MCF 10A (cell line): Measurements from ENCODE around the gene MCCD1. TPM values are rescaled to one million over a fixed set of nuclear protein-coding genes. Genes with fewer than 3 reads are reported as not detected.
"Not testable (repeated sequence)": the region's sequence is repeated elsewhere in the genome, so short reads cannot be mapped to it uniquely, and the experiment has no call there.

Source experiments
- BruUV-seq: library from RNA; stranded (reverse); fragments of 400-500 nt; replicated peaks from 2 replicates; lab custom pipeline; 2021; lab: Mats Ljungman, UMichigan
- CTCF ChIA-PET: fragments of 300-600 bp; sonication (Branson Sonifier 250); formaldehyde crosslinking; extraction: SDS; loops from one replicate; lab custom pipeline; 2021; ENCODE audit warnings: antibody characterized with exemption, inconsistent platforms; lab: Yijun Ruan, JAX
- POLR2A ChIA-PET: fragments of 300-600, 350-650 bp; sonication (Branson Sonifier 250); formaldehyde crosslinking; extraction: SDS; loops from one replicate; lab custom pipeline; 2020; ENCODE audit warnings: antibody characterized with exemption, inconsistent platforms; lab: Yijun Ruan, JAX
- DNase-seq: peaks from one replicate; pipeline ENCODE4 v3.0.0-alpha.2; 2018; ENCODE audit not compliant: unreplicated experiment
- H3K27ac Mint-ChIP-seq: one replicate; pipeline ENCODE4 v1.8.0; 2022; ENCODE audit warnings: mild to moderate bottlenecking, low read depth, mixed read lengths; ENCODE audit not compliant: unreplicated experiment
- H3K27me3 Mint-ChIP-seq: one replicate; pipeline ENCODE4 v1.8.0; 2022; ENCODE audit warnings: mixed read lengths; ENCODE audit not compliant: insufficient read depth, unreplicated experiment
- H3K36me3 Mint-ChIP-seq: one replicate; pipeline ENCODE4 v1.8.0; 2022; ENCODE audit warnings: mild to moderate bottlenecking, moderate library complexity, mixed read lengths; ENCODE audit not compliant: insufficient read depth, unreplicated experiment
- H3K4me1 Mint-ChIP-seq: one replicate; pipeline ENCODE4 v1.8.0; 2022; ENCODE audit warnings: mixed read lengths; ENCODE audit not compliant: insufficient read depth, unreplicated experiment
- H3K4me3 Mint-ChIP-seq: one replicate; pipeline ENCODE4 v1.8.0; 2022; ENCODE audit warnings: mild to moderate bottlenecking, moderate library complexity, mixed read lengths; ENCODE audit not compliant: unreplicated experiment
- H3K9me3 Mint-ChIP-seq: one replicate; pipeline ENCODE4 v1.8.0; 2022; ENCODE audit warnings: mixed read lengths; ENCODE audit not compliant: unreplicated experiment
- intact Hi-C: fragments of 100-400 bp; cut with micrococcal nuclease; formaldehyde crosslinking; loops from 2 replicates; pipeline ENCODE4 v1.14.1; 2022
- total RNA-seq: library from RNA; stranded (reverse); gene quantifications from 2 replicates; pipeline ENCODE4 v1.2.3, GENCODE V29; 2022
- TF ChIP-seq, protein P1 (sequence below): fragments of 200-600 bp; IDR thresholded peaks from one replicate; pipeline ENCODE4 v1.8.0; 2022; ENCODE audit warnings: antibody characterized with exemption, mild to moderate bottlenecking; ENCODE audit not compliant: unreplicated experiment

The MCCD1 gene
- total RNA-seq, 1 experiment from 2014 or later = not detected

DNA sequence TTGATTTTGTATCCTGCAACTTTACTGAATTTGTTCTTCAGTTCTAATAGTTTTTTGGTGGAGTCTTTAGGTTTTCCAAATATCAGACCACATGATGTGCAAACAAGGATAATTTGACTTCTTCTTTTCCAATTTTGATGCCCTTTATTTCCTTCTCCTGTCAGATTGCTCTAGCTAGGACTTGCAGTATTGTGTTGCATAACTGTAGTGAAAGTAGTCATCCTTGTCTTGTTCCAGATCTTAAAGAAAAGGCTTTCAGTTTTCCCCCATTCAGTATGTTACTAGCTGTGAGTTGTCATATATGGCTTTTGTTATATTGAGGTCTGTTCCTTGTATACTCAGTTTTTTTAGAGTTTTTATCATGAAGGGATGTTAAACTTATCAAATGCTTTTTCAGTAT lies 26.2 kb upstream of the MCCD1 start:
- TF ChIP-seq, protein P1, sequence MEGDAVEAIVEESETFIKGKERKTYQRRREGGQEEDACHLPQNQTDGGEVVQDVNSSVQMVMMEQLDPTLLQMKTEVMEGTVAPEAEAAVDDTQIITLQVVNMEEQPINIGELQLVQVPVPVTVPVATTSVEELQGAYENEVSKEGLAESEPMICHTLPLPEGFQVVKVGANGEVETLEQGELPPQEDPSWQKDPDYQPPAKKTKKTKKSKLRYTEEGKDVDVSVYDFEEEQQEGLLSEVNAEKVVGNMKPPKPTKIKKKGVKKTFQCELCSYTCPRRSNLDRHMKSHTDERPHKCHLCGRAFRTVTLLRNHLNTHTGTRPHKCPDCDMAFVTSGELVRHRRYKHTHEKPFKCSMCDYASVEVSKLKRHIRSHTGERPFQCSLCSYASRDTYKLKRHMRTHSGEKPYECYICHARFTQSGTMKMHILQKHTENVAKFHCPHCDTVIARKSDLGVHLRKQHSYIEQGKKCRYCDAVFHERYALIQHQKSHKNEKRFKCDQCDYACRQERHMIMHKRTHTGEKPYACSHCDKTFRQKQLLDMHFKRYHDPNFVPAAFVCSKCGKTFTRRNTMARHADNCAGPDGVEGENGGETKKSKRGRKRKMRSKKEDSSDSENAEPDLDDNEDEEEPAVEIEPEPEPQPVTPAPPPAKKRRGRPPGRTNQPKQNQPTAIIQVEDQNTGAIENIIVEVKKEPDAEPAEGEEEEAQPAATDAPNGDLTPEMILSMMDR = no peak
- H3K27ac Mint-ChIP-seq = no peak overlapping the region
- CTCF ChIA-PET = no interaction called here
- POLR2A ChIA-PET = interaction anchor here (0.7 to 2.9 kb wide), 4 partner anchors 27 to 39 kb away, joined by 3 to 19 read pairs (median 3); partner anchors contain the start of gene DDX39B
- intact Hi-C loops = no loop called here
- no peaks in the 10 kb centered on the region for H3K27me3 Mint-ChIP-seq
- BruUV-seq = no TSS peak
- peaks cover 12% of the 10 kb centered on the region for H3K36me3 Mint-ChIP-seq
- peaks cover 16% of the 10 kb centered on the region for H3K4me1 Mint-ChIP-seq
- H3K9me3 Mint-ChIP-seq = no peaks in the 10 kb centered on the region
- no peak overlapping the region for H3K4me3 Mint-ChIP-seq
- no peak for DNase-seq

DNA sequence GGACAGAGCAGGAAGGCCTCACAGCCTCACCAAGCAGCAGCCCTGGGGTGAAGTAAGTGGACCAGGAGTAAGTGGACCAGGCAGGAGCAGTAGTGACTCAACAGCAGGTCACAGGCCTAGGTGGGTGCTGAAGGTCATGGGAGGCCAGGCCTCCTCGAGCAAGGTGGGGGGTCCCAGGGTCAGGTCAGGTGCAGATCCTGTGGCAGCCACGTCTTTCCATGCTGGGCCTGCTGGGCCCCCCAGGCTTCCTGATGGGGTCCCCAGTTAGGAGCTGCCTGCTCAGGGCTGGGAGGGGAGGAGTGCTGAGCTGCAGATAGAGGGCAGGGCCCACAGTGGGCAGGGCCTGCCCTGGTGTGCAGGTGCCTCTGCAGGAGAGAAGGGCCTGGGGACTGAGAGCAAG lies 19.7 kb upstream of the MCCD1 start:
- H3K27ac Mint-ChIP-seq, intact Hi-C loops, H3K4me3 Mint-ChIP-seq, H3K4me1 Mint-ChIP-seq, POLR2A ChIA-PET, DNase-seq, H3K9me3 Mint-ChIP-seq, H3K27me3 Mint-ChIP-seq, CTCF ChIA-PET, BruUV-seq: not testable (repeated sequence)
- H3K36me3 Mint-ChIP-seq = peaks cover 25% of the 10 kb centered on the region

GRCh38 chr6:31510007-31510406 lies 18.8 kb upstream of the MCCD1 start:
- H3K9me3 Mint-ChIP-seq = no peaks in the 10 kb centered on the region
- POLR2A ChIA-PET = no interaction called here
- CTCF ChIA-PET = no interaction called here
- H3K4me3 Mint-ChIP-seq = no peak overlapping the region
- intact Hi-C loops = no loop called here
- H3K27ac Mint-ChIP-seq = no peak overlapping the region
- peaks cover 25% of the 10 kb centered on the region for H3K36me3 Mint-ChIP-seq
- no peak for DNase-seq
- H3K4me1 Mint-ChIP-seq = no peaks in the 10 kb centered on the region
- TF ChIP-seq, protein P1 = no peak
- H3K27me3 Mint-ChIP-seq = no peaks in the 10 kb centered on the region
- BruUV-seq = no TSS peak

DNA sequence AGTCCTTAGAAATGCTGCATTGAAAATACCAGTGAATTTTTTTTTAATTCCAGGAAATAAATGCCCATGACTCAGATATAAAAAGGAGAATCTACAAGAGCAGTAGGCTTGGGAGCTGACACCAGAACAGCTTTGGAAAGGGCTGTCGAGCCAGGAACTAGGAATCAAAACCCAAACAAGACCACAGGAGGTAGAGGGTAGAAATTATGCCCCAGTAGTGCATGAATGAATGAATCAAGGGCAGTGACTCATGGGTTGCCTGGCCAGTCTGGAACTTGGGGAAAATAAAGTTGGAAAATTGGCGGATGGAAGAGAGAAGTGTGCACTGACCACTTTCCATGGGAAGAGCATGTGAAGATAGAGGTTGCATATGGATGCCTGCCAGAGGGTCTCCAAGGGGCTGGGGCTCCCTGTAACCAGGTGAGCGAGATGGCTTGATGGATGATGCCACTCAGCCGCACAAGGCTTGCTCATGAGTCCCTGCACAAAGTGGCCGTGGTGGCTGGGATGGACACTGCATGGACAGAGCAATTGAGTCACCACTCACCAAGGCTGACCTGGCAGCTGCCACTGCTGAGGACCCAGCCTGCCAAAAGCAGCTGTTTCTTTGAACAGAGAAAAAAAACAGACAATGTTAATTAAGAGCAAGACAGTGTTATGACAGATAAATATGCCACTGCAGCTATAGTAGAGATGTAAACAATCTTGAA lies 15.2 kb upstream of the MCCD1 start:
- ChIA-PET CTCF (no interaction called here), POLR2A (interaction anchor here (0.7 to 1.6 kb wide), 5 partner anchors 16 to 50 kb away, joined by 3 to 6 read pairs (median 3); partner anchors contain the start of genes DDX39B and MICB)
- Mint-ChIP-seq H3K36me3 (peaks cover 9% of the 10 kb centered on the region), H3K4me3 (no peak overlapping the region), H3K27ac (no peak overlapping the region), H3K9me3 (no peaks in the 10 kb centered on the region), H3K27me3 (no peaks in the 10 kb centered on the region), H3K4me1 (peaks cover 8% of the 10 kb centered on the region)
- no TSS peak for BruUV-seq
- no peak for DNase-seq
- TF ChIP-seq, protein P1 = no peak
- intact Hi-C loops = no loop called here
